ENCODE results near the gene AGBL4.

AGBL4 gene

DNA sequence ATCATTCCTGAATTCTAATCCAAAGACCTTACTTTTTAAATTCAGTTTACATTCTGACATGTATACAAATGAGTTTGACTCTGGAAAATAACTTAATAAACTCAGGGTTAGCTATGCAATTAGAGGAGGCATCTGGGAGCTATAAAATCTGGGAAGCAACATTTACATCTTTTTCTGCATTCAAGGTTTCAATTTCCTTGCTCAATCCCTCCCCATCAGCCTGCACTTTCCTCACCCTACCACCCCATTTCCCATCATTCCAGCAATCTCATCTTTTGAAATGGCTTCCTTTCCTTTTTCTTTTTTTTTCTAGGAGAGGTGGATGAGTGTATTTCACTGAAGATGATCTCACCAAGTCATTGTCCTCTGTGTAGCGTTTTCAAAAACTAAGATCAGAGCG is 1181.8 kb downstream of the AGBL4 start:
- no peak for DNase-seq

DNA sequence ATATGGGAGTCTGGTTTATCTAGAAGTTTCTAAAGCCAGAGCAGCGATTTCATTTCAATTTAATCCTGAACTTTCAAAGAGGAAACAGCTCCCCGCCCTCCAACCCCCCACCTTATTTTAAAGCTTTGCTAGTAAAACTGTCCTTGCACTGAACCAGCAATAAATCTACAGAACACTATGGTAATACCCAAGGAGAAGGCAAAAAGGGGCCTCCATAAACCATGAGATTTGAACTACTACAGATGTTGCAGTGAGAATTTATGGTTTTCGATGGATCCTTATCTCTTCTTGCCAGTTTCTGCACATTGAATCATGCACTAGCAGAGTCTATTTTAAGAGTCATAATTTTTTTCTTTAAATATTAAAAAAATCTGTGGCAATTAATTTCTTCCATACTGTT is 1182.3 kb downstream of the AGBL4 start:
- DNase-seq: no peak

DNA sequence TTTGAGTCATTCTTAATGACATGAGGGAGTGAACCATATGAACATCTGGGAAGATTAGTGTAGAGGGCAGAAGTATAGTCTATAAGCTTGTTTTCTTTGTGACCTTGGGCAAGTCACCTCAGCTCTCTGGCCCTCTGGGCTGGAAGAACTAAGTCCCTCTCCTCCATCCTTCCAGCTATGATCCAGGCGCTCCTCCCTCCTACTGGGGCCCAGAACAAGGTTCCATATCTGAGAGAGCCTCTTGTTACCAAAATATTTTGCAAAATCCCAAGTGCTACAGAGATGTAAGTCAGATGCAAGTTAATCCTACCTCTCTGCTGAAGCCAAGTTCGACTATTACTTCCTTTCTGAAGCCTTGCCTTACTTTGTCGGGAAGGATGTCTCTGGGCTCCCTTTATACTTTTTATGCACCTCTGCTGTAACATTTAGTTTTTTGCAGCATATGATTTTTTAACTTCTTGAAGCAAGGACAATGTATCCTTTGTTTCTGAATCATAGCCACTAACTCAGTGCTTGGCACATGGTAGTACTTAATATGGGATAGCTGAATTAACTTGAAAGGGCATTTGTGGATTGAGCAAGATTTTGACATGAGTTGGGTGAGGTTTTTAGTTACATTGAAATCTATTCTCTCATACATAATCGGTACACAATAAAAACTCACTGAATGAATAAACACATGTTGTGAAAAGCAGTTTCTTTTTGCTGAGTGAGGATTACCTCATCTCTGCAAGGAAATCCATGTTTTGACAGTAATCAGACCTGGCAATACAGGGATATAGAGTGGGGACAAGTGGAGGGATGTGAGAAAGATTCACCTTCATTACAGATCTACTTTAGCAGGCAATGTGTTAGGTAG is 1192.4 kb downstream of the AGBL4 start:
- DNase-seq: no peak

DNA sequence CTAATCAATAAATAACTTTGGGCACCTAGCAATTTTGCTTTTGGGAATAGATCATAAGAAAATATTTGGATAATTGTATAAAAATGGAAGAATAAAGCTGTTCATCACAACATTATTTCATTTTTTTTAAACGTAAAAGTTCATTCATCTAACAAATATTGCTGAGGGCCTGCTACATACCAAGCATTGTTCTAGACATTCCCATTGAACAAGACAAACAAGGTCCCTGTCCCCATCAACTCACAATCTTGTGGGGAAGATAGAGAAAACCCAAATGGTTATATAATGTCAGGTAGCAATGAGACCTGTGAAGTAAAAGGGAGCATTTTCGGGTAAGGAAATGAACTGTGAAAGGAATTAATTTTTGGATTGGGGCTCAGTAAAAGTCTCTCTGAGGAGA is 1193.0 kb downstream of the AGBL4 start:
- DNase-seq: no peak

DNA sequence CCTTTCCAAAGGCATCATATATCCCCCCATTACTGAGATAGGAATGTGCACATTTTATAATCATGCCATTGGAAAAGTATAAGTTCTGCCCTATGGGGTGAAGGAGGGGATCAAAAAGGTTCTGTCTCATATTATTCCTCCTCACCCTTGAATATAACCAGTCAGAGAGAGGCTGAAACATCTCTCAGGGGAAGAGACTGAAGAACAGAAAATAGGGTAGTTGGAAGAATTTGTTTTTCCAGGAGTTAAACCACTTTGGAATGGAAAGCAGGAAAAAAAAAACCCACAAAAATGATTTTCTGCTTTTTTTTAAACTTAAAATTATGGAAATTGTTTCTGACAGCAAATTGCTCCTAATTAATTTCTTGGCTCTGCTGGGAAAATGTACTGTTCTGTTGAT is 1194.3 kb downstream of the AGBL4 start:
- DNase-seq: no peak

DNA sequence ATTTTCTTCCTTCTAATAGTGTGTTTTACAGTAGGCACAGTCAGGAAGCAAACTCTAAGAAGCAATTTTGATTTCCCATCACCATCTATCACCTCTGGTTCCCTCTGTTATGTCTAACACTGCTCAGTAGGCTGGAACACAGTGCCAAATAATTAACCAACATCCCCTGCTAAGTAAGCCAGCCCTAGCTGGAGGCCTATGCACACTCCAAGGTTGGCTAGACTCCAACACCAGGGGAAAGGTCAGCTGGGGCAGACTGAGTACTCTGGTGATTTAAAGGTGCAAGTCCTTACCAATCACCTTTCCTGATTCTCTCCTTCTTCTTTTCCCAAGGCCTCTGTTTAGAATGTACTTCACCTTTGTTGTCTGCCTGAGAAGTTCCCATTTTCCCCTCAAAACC is 1200.6 kb downstream of the AGBL4 start:
- no peak for DNase-seq

DNA sequence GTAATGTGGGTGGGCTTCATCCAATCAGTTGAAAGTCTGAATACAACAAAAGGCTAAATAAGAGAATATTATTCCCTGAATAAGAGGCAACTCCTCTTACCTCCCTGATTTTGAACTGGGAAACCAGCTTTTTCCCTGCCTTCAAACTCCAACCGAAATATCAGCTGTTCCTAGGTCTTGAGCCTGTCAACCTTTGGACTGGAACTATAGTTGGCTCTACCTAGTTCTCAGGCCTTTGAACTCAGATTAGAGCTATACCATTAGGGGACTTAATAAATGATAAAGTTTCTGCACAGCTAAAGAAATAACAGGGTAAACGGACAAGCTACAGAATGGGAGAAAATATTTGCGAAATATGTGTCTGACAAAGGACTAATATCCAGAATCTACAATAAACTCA is 1203.3 kb downstream of the AGBL4 start:
- DNase-seq: no peak

DNA sequence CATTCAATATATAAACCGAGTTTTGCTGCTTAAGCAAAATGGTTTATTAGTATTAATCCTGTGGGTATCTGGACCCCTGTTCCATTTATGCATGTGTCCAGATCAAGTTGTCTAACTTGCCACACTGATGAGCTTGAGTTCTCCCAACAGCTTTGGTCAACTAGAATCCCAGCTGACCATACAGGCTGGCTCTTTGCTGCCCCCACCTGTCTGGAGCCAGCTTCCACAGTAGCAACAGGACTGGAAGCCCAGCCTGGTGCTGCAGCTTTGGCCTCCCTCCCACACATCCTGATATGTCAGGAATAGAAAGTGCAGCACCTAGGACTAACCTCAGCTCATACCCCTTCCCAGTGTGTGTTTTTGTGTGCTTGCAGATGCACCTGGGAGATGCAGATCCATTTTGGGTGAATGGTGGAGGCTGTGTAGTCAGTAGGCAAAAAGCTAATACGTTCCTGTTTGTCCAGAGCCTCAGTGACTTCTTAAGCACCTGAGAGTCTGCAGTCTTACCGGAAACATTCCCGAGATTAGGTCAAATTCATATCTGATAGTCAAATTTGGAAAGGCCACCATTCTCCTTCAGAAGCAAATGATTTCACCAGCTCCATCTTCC is 1206.1 kb downstream of the AGBL4 start:
- peak in 43 of 58 donors; percentile 2 to 65 (median 21) for DNase-seq

DNA sequence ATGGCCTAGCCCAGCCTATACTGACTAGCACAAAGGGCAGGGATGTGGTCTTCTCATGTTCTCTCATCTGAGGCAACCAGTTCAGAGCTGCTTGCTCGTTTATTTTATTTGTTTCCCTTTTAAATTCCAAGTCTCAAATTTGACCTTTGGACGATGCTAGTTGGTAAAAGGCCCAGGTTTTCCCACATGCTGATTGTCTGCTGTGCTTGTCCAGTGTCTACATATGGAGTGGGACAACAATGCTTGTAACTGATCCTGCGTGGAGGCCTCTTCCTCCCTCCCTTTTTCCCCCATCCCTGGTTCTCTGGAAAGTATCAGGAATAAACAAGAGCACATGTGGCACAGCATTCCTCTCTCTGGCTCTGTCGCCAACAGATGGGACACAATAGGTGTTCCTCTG is 1213.0 kb downstream of the AGBL4 start:
- no peak for DNase-seq

DNA sequence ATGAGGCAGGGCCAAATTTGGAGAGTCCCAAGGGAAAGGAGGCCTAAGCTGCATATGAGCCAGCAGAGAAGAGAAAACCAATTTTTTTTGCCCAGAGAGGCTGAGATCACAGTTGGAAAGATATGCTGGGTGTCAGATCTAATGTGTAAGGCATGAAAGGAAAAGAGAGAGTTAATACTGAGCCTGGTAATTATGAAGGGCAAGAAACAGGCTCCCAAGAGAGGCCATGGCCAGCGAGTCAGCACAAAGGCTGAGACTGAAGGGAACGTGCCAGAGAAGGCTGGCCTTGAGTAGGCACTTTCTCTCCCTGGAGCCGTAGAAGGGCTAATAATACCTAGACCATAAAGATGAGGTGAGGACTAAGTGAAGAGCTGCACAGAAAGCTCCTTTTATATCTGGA is 1215.3 kb downstream of the AGBL4 start:
- no peak for DNase-seq

DNA sequence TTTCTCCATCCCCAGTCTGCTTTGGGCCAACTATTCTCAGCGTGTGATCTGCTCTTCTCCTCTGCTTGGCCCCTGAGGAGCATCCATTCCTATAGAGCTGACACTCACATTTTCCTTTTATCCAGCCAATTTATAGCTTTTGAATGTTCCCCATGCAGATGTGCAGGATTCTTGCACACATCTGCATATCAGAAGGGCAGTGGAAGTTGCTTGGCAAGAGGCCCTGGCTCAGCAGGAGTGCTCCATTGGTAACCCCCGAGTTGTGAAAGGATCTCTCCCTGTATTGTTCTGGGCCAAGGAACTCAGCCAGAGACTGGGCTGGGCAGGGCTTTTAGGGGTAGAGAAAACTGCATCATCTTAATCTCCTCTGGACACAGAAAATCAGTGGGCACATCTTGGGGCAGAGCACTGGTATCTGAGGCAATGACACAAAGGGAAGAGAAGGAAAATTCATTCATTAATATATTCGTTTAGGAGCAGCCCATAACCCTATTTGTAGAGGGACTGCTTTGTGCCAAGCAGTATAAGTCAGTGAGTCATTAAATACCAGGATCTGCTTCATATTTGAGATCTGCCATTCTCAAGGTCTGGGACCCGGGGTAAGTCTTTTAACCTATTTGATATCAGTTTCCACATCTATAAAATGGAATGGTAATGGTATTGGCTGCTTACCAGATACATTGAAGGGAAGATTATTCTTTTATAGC is 1216.0 kb downstream of the AGBL4 start:
- DNase-seq: peak in 1 of 58 donors; percentile 2

DNA sequence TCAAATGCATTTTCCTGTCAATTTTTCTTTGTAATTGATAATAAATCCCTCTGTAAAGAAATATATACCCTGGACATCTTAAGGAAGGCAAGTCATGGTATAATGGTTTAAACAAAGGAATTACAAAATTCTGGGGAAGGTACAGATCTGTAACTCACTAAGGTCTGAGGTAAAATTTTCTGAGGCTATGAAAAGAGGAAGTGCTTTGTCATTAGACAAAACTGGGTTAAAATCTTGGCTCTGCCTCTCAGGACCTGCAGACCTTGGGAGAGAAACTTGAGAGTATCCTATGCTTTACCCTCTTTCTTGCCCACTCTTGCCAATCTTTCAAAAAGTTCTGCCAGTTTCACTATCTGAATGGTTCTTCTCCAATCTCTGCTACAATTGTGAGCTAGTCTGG is 1220.3 kb downstream of the AGBL4 start:
- DNase-seq: no peak

DNA sequence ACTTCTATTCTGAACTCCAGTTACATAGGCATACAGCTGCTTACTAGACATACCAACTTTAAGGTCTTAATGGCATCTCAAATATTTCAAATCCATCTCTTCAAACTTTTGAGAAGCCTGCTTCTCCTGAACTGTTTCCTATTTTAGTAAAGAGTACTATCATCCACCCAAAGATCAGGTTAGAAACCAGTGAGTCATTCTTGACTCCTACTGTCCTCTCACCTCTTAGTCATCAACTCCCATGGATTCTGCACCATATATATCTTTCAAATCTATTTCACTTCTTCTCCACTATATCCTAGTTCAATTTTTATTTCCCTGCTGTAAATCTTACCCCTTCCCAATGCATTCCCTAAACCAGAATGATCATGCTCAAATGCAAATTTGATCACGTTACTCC is 1228.9 kb downstream of the AGBL4 start:
- DNase-seq: no peak

DNA sequence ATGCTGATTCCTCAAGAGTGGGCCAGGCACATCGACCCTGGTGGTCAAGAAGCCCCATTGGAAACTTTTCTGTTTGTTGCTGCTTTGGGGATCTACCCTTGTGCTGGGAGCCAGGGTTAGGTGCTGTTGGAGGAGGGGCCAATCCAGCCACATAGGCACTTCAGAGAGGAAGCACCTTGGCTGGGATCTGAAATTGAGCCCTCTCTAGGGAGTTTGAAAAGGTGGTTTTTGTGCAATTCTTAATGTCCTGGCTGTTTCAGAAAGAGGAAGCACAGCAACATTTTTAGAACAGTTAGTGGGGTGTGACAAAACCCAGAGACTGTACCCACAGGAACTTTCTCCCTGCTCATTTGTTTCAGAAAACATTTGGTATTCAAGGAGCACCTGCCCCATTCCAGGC is 1229.9 kb downstream of the AGBL4 start:
- no peak for DNase-seq

DNA sequence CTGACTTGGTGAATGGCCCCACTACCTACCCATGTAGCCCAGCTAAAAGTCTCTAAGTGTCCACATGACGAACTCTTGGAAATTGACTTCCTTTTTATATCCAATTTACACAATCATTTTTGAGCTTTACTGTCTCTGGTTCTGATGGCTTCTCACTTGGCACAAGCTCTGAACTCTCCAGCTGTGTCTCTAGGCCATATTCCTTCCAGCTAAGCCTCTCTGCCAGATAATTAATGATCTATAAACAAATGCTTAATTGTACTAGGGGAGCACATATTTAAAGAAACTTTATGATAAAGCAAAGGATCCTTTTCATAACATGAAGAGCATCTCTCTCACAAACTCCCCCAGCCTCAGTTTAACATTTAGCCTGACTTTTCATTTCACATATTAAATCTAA is 1230.8 kb downstream of the AGBL4 start:
- no peak for DNase-seq

DNA sequence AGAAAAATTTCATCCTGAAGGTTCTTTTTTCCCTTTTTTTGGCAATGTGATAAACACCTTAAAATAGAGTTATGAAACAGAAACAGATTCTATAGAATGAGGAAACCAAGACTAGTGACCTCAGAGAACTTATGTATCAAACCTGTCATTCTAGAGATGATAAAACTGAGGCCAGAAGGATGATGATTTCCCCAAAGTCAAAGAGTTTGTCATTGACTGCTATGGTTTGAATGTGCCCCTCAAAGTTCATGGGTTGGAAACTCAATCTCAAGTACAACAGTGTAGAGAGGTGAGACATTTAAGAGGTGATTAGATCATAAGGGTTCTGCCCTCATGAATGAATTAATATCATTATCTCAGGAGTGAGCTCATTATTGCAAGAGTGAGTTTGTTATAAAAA is 1233.4 kb downstream of the AGBL4 start:
- DNase-seq: no peak

DNA sequence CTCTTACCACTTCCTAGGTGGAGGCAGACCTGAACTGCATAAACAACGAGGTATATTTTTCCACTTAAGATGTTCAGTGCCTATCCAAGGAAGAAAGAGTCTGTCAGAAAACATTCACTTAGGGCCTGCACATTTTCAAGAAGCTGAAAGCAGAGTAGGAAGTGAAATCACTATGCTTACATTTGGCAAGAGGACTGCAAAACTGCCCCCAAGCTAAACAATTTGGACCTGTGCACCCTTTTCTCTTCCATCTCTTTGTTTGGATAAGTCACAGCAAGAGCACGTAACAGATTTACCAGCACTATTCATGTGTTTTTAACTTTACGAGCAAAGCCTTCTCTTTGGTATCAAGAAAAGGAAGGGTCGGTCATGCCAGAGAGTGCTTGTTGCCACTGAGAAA is 1233.9 kb downstream of the AGBL4 start:
- DNase-seq: peak in 1 of 58 donors; percentile 16

DNA sequence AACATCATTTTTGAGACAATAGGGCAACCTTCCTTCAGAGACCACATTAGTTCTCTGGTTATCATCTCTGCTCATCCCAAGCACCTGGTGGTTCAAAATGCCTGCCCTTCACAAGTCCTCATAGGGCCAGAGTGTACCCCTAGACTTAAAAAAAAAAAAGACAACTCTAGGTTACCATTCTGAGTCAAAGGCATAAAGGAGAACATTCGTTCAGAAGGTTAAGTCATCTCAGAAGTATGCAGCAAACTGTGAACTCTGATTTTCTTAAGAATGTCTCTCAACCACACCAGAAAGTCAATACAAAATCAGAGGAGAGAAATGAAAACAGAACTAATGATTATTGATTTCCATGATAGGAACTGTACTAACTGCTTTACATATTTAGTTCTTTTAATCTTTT is 1237.9 kb downstream of the AGBL4 start:
- DNase-seq: no peak

DNA sequence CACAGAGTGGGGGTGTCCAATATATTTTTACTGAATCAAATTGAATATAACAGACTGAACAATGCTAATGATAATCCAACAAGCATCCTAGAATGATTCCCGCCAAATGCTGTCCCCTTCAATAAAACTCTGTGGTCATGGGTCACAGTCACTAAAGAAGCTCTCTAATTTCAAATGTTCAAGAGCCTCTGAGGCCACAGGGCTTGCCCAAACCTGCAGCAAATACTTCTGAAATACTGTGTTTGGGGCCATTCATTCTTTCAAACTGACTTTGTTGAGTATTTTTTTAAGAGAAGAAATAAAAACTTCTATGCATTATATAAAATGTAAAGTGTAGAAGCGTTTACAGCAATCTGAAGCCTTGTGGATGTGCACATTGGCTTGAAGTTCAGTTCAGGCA is 1239.5 kb downstream of the AGBL4 start:
- DNase-seq: no peak

DNA sequence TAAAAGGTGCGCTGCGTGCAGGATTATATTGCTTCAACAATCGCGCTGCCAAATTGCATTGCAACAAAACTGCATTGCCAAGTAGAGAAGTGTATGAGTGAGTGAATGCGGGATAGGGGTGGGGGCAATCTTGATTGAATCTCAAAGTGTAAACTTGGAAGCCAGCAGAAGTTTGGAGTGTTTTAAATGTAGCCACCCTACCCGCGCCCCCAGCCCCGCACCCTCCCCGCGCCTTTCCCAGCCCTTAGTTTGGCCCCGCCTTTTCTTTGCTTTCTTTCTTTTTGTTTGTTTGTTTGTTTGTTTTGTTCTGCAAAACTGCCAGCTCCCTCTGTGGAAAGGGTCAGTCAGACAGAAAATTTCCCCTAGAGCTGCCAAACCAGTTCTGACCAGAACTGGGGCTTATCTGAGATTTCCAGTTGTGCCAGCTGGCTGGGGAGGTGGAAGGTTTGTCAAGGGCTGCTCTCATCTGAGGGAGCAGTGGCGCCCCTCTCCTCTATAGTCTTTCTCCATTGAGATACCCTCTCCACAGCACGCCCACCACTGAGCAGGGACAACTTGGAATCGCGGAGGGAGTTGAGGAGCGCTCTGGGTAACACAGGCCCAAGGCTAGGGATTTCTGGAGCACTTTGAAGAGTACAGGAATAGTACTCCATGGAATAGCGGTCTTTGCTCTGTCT is 1246.4 kb downstream of the AGBL4 start:
- peak in 8 of 58 donors; percentile 5 to 56 (median 26) for DNase-seq

DNA sequence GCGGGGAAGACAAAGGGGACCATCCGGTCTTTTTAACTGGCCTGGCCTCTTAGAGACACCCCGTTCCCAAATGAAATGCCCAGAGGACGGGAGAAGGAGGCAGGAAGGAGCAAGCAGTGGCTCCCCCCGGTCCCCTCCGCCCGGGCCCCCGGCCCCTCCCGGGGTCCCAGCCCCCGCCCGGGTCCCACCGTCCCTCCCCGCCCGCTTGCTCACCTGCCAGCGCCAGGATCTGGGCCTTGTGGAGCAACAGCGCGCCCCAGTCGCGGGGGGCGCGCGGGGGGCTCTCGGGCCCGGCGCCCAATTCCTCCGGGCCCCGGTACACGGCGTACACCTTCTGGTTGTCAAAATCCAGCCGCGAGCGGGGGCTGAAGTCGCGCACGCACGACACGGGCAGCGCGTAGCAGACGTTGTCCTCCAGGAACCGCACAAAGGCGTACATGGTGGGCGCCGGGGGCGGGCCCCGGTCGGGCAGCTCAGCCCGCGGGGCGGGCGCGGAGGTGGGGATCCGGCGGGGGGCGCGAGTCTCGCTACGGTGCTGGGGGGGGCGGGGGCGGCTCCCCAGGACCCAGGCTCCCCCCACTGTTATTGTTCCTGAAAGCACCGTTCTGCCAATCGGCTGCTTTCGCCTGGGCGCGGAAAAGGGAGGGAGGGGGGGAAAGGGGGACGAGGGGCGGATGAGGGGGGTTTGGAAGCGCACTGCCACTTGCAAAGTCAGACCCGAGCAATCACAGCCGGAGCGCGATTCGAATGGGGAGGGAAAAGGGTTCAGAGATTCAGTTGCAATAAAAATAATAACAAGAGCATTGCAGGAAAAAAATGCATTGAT is 1247.1 kb downstream of the AGBL4 start, which contains the start of gene BEND5:
Gene BEND5 (minus strand): TSS at position 499 of the 826 bp plus-strand sequence. CDS start 60 bp downstream, at position 439.
- peak in 55 of 58 donors; percentile 13 to 85 (median 65) for DNase-seq
